Activated CD4-positive, alpha-beta T cell treated with anti-CD3 and anti-CD28 coated beads for 24 hours (primary cell): ENCODE results near the gene MEGF6.

Source experiments
- DNase-seq, 2 donors: peaks; one replicate each; pipeline ENCODE4 v3.0.0-alpha.2; 2020; ENCODE audit warnings: low read depth in 2 of 2

MEGF6 gene

DNA sequence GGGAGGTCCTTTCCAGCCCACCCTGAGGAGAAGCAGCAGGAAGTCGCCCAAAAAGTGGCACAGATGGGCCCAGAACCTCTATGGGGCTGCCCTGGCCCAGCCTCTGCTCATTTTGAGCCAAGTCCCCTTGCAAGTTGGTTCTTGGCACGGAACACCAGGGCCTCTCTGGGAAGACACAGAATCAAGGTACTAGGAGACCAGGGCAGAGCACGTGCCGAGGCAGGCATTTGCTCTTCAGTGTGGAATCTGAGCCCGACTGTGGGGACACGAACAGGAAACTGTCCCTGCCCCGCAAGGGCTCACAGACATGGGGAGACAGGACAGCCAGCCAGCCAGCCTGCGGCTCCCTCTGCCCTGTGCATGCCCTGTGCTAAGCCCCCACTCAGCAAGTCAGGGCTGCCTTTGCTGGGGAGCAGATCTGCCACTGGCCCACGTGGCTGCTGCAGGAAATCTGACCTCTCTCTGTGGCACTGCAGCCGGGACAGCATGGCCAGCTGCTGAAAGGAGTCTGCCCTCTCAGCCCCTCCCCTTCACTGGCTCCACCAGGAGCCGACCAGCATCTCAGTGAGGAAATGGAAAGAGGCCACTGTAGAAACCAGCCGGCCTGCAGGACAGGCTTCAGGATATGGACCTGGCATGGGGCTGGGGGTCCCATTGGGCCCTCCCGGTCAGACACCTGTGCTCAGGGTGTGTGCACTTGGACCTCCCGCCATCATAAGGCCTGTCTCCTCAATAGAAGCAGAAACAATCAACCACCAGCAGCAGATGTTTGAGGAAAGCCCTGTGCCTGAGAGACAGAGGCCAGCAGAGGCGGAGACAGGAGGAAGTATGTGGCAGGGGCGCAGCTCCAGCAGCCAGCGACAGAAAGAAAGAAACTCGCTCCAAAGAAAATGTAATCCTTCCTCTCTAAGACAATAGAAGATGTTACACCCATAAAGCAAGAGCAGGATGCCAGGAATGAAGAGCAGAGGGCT lies 153.1 kb downstream of the MEGF6 start:
- no peak for DNase-seq

DNA sequence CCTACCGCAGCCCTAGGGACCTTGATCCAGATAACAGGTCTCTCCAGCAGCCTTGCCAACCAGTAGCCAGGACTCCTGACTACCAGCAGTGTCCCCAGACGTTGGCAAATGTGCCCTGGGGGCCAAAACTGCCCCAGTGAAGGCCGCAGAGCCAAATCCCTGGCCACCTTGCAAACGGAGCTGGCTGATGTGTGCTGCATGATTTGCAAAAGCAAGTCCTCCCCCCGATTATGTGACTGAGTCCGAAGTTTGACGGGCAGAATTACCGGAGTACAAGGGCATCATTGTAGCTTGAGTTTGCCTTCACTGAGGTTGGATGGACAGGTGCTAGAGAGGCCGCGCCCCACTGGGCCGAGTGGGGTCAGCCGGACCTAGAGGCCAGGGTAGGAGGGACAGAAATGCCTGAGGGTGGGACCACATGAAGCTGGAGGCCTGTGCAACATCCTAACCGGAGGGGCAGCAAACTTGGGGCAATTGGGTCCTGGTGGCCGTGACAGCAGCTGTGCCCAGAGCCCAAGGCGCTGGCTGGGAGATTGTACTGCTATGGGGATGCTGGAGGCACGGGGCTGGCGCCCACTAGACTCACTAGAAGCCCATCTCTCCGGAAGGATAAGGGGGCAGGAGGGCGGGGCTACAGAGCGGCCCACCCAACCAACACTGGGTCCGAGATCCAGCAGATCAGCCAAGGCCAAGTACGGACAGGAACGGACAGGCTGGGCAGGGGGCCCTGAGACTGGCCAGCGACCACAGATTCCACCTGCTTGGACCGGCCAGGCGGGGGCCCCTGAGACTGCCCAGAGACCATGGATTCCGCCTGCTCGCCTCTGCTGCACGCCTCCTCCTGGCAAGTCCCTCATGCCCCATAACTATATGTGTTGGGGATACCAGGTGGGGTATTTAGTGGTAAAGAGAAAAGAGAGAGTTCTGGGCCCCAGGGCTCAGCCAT lies 154.1 kb downstream of the MEGF6 start:
- DNase-seq, result no peak

DNA sequence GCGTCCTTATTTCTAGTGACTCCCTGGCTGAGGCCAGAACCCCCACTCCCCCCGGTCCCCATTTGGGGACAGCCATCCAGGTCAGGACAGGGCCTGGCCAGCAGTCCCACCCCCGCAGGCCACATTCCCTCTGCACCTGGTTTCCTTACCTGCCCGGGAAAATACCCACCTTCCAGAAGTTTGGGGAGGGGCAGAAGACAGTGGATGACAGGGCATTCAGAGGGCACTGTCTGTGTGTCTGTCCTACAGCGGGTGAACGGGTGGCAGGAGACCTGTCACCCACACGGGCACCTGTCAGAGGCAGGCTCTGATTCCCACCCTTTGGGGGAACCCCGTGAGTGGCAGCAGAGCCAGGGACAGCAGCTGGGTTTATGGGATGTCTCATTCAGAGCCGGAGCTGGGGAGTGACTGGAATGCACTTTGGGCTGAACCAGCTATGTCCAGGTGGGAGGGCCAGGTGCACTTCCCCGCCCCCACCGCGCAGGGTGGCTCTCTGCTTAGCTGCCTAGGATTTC lies 154.8 kb downstream of the MEGF6 start:
- DNase-seq, result no peak

- DNase-seq, result no peak
These were observed 155.4 kb downstream of the MEGF6 start for GRCh38 chr1:3455670-3456448.

DNA sequence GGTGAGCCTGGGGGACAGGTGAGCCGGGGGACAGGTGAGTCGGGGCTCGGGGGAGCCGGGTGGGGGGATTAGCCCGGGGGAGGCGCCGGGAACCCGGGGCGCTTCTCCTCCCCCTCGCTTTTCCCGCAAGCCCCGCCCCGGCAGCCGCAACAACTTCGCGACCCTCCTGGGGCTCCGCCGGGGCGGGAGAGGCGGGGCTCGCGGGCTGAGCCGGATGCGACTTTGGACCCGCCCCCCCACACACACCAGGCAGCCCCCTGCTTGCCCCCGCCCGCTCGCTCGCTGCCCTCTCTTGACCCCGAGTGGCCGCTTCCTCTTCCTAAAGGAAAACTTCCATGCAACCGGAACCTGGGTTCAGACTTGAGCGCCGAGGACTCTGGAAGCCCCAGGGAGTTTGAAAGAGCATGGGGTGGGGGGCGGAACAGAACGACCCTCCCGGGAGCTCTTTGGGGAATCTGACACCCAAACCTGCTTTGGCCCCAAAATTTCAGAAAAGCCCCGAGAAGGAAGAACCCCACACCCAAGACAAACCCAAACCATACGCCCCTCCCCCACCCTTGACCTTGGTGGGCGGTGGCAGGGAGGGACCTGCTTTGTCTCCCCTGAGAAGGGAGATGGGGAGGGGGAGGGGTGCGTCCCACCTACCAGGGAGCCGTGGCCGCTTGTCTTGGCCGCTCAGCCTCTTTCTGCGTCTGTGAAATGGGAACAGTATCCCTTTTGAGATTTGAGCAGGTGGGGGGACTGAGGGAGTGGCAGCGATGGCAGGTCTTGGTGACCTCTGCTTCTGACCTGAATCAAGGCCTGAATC lies 156.3 kb downstream of the MEGF6 start:
- no peak for DNase-seq

DNA sequence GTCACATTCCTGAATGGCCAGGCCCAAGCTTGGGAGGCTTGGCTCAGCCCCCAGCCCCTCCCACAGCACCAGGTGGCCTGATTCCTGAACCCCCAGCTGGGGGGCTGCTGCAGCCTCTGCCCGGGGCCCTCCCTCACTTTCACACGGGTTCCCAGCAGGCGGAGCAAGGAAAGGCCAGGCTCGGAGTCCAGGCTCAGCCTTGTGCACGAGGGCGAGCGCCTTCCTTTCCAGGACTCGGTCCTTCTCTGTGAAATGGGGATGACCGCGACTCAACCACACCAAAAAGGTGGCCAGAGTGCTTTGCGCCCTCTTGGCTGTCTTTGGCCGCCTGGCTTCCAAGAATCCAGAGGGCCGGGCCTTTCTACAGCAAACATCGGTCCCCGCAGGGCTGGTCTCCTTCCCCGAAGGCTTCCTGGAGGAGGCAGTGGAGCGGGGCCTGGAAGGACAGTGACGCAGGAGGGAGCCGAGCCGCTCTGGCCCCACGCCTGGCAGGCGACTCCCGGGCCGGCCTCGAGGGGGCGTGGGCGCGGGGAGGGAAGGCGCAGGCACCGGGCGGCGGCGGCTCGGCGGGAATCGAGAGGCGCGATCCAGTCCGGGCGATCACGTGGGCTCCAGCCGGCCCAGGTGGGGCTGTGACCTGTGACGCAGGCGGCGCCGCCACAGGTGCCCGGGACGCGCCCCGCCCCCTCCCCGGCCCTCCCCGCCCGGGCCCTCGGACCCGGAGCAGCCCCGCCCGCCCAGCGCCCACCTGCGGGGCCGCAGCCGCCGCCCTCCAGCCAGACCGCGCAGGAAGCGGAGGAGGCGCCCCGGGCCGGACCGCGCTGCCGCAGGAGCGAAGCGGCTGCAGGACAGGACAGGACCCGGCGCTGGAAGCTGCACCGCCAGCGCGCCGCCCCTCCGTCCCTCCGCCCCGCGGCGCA lies 157.2 kb downstream of the MEGF6 start, which contains the start of gene ARHGEF16:
Gene ARHGEF16, plus strand, starts transcription at position 775 of the 920 bp plus-strand sequence. CDS start 8,420 bp downstream, outside the sequence.
- no peak for DNase-seq

DNA sequence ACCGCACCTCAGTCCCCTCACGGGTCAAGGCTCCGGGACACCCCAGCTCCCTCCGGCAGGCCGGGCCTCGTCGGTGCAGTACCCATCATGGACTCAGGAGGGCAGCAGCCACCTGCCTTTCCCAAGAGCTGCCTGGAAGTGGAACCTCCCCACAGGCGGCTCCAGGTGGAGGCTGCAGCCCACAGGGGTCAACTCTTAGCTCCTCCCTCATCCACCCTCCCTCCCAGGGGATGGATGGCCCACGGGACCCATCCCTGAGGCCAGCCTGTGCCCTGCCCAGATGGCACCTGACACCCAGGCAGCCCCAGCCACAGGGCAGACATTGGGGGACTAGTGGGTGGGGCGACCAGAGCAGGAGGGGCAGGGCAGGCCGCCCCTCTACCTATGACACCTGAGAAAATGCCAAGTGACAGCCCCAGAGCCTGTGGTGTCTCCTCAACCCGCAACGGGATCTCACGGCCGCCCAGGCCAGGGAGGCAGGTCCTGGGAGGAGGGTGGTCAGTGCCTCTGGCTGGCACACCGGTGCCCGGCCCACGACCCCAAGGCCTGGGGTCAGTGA lies 158.0 kb downstream of the MEGF6 start:
- peak; percentile 55 to 62 for DNase-seq

DNA sequence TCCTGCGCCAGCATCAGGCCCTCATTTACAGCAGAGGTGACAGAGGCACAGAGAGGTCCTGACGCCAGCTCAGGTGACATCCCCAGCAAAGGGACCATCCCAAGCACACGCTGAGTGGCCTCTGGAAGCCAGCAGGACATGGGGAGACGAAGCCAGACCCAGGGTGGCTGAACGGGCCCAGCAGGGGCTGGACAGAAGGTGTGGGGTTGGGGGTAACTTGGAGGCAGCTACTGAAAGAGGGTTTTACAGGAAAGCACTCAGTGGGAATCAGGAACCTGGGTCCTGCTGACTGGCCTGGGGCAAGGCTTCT lies 158.5 kb downstream of the MEGF6 start:
- no peak for DNase-seq

GRCh38 chr1:3451994-3452865 lies 159.1 kb downstream of the MEGF6 start:
- DNase-seq, result no peak

DNA sequence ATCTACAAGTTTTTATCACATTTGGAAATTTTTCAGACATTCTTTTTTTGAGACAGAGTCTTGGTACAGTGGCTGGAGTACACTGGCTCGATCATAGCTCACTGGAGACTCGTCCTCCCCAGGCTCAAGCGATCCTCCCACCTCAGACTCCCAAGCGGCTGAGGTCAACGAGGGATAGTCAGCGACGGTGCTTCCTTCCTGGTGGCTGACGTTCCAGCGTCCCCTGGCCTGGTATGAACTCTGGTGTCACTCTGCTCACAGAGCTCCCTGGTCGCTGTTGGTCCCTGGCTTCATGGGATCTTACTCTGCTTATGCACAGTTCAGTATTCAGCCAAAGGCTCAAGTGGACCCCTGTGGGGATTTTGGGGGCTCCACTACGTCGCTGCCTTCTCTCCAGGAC lies 160.3 kb downstream of the MEGF6 start:
- no peak for DNase-seq

- DNase-seq, result no peak
These were observed 161.0 kb downstream of the MEGF6 start for GRCh38 chr1:3450202-3450863.

- no peak for DNase-seq
These were observed 166.6 kb downstream of the MEGF6 start for GRCh38 chr1:3444736-3445135.

DNA sequence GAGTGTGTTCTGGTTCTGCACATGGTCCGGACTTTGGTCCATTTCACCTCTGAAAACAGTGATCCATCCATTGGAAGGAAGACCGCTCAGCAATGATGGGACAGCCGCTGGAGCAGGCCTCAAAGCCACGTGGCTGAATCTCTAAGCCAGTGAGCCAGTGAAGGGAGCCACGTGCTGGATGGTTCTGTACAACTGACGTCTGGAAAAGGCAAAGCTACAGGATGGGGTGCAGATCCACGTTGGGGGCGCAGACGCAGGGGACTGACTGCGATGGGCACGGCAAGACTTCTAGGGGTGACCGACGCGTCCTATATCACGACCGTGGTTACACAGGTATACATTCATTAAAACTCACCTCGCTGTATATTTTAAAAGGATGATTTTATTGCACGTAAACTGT lies 167.0 kb downstream of the MEGF6 start:
- DNase-seq, result no peak

DNA sequence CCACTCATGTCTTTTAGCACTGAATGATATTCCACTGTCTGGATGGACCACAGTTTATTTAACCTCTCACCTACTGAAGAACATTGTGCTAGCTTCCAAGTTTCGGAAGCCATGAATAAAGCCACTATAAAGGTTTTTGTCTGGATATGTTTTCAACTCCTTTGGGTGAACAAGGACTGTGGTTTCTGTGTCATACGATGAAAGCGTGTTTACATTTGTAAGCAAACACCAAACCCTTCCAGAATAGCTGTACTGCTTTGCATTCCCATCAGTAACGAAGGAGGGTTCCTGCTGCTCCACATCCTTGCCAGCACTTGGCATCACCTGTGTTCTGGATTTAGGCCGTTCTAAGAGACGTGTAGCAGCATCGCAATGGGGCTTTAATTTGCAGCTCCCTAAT lies 167.5 kb downstream of the MEGF6 start:
- DNase-seq, result no peak

- DNase-seq, result no peak
These were observed 168.4 kb downstream of the MEGF6 start for GRCh38 chr1:3442901-3443300.

- no peak for DNase-seq
These were observed 169.0 kb downstream of the MEGF6 start for GRCh38 chr1:3442331-3442730.

DNA sequence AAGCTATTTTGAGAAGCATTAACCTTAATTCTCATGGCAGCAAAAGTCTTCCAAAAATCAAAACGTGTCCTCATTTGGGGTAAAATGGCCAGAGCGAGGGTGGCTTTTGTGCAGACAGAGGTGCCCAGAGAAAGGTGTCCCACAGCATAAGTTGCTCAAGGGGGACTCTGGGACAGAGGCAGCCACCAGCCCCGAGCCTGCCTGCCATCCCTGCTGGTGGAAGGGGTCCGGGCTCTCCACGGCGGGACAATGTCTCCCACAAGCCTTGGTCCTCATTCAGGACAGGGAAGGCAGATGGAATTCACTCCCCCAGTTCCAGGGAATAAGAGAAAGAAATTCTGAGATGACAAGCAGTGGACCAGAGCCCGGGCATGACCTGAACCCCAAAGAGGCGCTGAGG lies 169.4 kb downstream of the MEGF6 start:
- no peak for DNase-seq

GRCh38 chr1:3441410-3441847 lies 169.9 kb downstream of the MEGF6 start:
- DNase-seq, result no peak
